H9 (cell line): ENCODE results near the gene EML5. TPM values are rescaled to one million over a fixed set of nuclear protein-coding genes. Genes with fewer than 3 reads are reported as not detected.

ENCODE experiments used
- DNase-seq: peaks from one replicate; pipeline ENCODE4 v3.0.0-alpha.2; 2017
- H2AFZ ChIP-seq: one replicate; pipeline ENCODE4 v1.6.1; 2013; ENCODE audit warnings: mild to moderate bottlenecking, low read length, control low read depth, moderate library complexity
- H2AK5ac ChIP-seq: 2 replicates; pipeline ENCODE4 v1.6.1; 2013; ENCODE audit warnings: low read length, control low read depth, mixed read lengths; ENCODE audit not compliant: insufficient read length
- H2BK120ac ChIP-seq: one replicate; pipeline ENCODE4 v1.6.1; 2013; ENCODE audit warnings: low read depth, mild to moderate bottlenecking, low read length, control low read depth, inconsistent platforms; ENCODE audit not compliant: poor library complexity, severe bottlenecking
- H2BK12ac ChIP-seq: 2 replicates; pipeline ENCODE4 v1.6.1; 2013; ENCODE audit warnings: low read length, control low read depth, mixed read lengths, low read depth; ENCODE audit not compliant: insufficient read length
- H2BK15ac ChIP-seq: 2 replicates; pipeline ENCODE4 v1.6.1; 2013; ENCODE audit warnings: low read depth, low read length, control low read depth
- H2BK20ac ChIP-seq: one replicate; pipeline ENCODE4 v1.6.1; 2013; ENCODE audit warnings: low read depth, mild to moderate bottlenecking, low read length, control low read depth, inconsistent platforms; ENCODE audit not compliant: poor library complexity, severe bottlenecking
- H2BK5ac ChIP-seq: 2 replicates; pipeline ENCODE4 v1.6.1; 2013; ENCODE audit warnings: low read length, control low read depth, mixed read lengths; ENCODE audit not compliant: insufficient read length
- H3K14ac ChIP-seq: 2 replicates; pipeline ENCODE4 v1.6.1; 2013; ENCODE audit warnings: low read length, control low read depth; ENCODE audit not compliant: insufficient read depth
- H3K18ac ChIP-seq: 2 replicates; pipeline ENCODE4 v1.6.1; 2013; ENCODE audit warnings: low read depth, mild to moderate bottlenecking, mixed read lengths, low read length, control low read depth; ENCODE audit not compliant: insufficient read length
- H3K23ac ChIP-seq: 2 replicates; pipeline ENCODE4 v1.6.1; 2013; ENCODE audit warnings: low read length, control low read depth, mixed read lengths, low read depth; ENCODE audit not compliant: insufficient read length
- H3K23me2 ChIP-seq: 2 replicates; pipeline ENCODE4 v1.6.1; 2013; ENCODE audit warnings: low read depth, mild to moderate bottlenecking, mixed read lengths, low read length, control low read depth; ENCODE audit not compliant: insufficient read length, poor library complexity, severe bottlenecking
- H3K27ac ChIP-seq: 2 replicates; pipeline ENCODE4 v1.5.1; 2013; ENCODE audit warnings: low read length, control low read depth, mixed read lengths, low read depth; ENCODE audit not compliant: insufficient read length
- H3K27me3 ChIP-seq: 2 replicates; pipeline ENCODE4 v1.6.1; 2013; ENCODE audit warnings: low read length, control low read depth, inconsistent platforms; ENCODE audit not compliant: insufficient read depth
- H3K4ac ChIP-seq: 2 replicates; pipeline ENCODE4 v1.6.1; 2013; ENCODE audit warnings: low read depth, mild to moderate bottlenecking, control low read depth, inconsistent platforms, low read length, moderate library complexity
- H3K4me1 ChIP-seq: 2 replicates; pipeline ENCODE4 v1.6.1; 2013; ENCODE audit warnings: low read length, control low read depth, inconsistent platforms; ENCODE audit not compliant: insufficient read depth
- H3K4me2 ChIP-seq: 2 replicates; pipeline ENCODE4 v1.6.1; 2013; ENCODE audit warnings: low read length, control low read depth, mixed read lengths; ENCODE audit not compliant: insufficient read length, insufficient read depth
- H3K56ac ChIP-seq: 2 replicates; pipeline ENCODE4 v1.6.1; 2013; ENCODE audit warnings: low read depth, mild to moderate bottlenecking, mixed read lengths, low read length, control low read depth; ENCODE audit not compliant: insufficient read length
- H3K79me1 ChIP-seq: 2 replicates; pipeline ENCODE4 v1.6.1; 2013; ENCODE audit warnings: low read depth, mild to moderate bottlenecking, moderate library complexity, low read length, control low read depth, inconsistent platforms; ENCODE audit not compliant: insufficient read depth, poor library complexity, severe bottlenecking
- H3K79me2 ChIP-seq: 2 replicates; pipeline ENCODE4 v1.6.1; 2013; ENCODE audit warnings: low read length, control low read depth, inconsistent platforms; ENCODE audit not compliant: insufficient read depth
- H3K9ac ChIP-seq: 2 replicates; pipeline ENCODE4 v1.6.1; 2013; ENCODE audit warnings: low read length, control low read depth, mixed read lengths; ENCODE audit not compliant: insufficient read length; ENCODE audit errors: extremely low read depth
- H3K9me3 ChIP-seq: one replicate; pipeline ENCODE4 v1.6.1; 2013; ENCODE audit warnings: low read depth, low read length, inconsistent platforms; ENCODE audit not compliant: control insufficient read depth
- H3T11ph ChIP-seq: one replicate; pipeline ENCODE4 v1.6.1; 2013; ENCODE audit warnings: mild to moderate bottlenecking, low read length, control low read depth, inconsistent platforms
- H4K20me1 ChIP-seq: one replicate; pipeline ENCODE4 v1.6.1; 2013; ENCODE audit not compliant: control insufficient read depth, insufficient read length, insufficient read depth
- H4K5ac ChIP-seq: 2 replicates; pipeline ENCODE4 v1.6.1; 2013; ENCODE audit warnings: low read depth, mild to moderate bottlenecking, mixed read lengths, low read length, control low read depth; ENCODE audit not compliant: insufficient read length
- H4K8ac ChIP-seq: replicated peaks from 2 replicates; pipeline ENCODE4 v1.6.1; 2013; ENCODE audit warnings: low read length, control low read depth, mixed read lengths, low read depth; ENCODE audit not compliant: insufficient read length
- H4K91ac ChIP-seq: 2 replicates; pipeline ENCODE4 v1.6.1; 2013; ENCODE audit warnings: low read depth, mild to moderate bottlenecking, moderate library complexity, mixed read lengths, low read length, control low read depth; ENCODE audit not compliant: insufficient read length
- H3K27ac Mint-ChIP-seq, 3 experiments: 2 replicates in 2 of 3; 3 replicates in 1 of 3; pipeline ENCODE4 v1.8.0; 2020 to 2021; ENCODE audit warnings: mixed read lengths in 3 of 3, mild to moderate bottlenecking in 1 of 3, moderate library complexity in 1 of 3
- H3K27me3 Mint-ChIP-seq: 2 replicates; pipeline ENCODE4 v1.8.0; 2021; ENCODE audit warnings: low read depth, mild to moderate bottlenecking, moderate library complexity, mixed read lengths
- H3K36me3 Mint-ChIP-seq, 3 experiments: 2 replicates in 2 of 3; 3 replicates in 1 of 3; pipeline ENCODE4 v1.8.0; 2020 to 2021; ENCODE audit warnings: low read depth in 3 of 3, mixed read lengths in 3 of 3; ENCODE audit not compliant: insufficient read depth in 1 of 3
- H3K4me1 Mint-ChIP-seq, 2 experiments: 2 replicates each; pipeline ENCODE4 v1.8.0; 2020; ENCODE audit warnings: mixed read lengths in 2 of 2
- H3K4me3 Mint-ChIP-seq, 2 experiments: 2 replicates in 1 of 2; 3 replicates in 1 of 2; pipeline ENCODE4 v1.8.0; 2020 to 2021; ENCODE audit warnings: mild to moderate bottlenecking in 2 of 2, mixed read lengths in 2 of 2, moderate library complexity in 1 of 2
- H3K9me3 Mint-ChIP-seq, 2 experiments: 2 replicates in 1 of 2; 3 replicates in 1 of 2; pipeline ENCODE4 v1.8.0; 2020; ENCODE audit warnings: mild to moderate bottlenecking in 2 of 2, mixed read lengths in 2 of 2, moderate library complexity in 1 of 2
- WGBS: extraction: QIAGEN DNeasy Blood & Tissue Kit; methylation state at CpG from one replicate; pipeline ENCODE4 v1.1.7; 2013; ENCODE audit warnings: missing lambda C conversion rate, low lambda C conversion rate, mixed read lengths; ENCODE audit not compliant: insufficient read length; ENCODE audit errors: extremely low coverage; 5-methylcytosine and 5-hydroxymethylcytosine counted together
- total RNA-seq: library from RNA; stranded (reverse); gene quantifications from 2 replicates; pipeline ENCODE4 v1.2.1, GENCODE V29; 2021
- TF ChIP-seq, protein P1 (sequence below): fragments of 200-600 bp; sonication (generic); conservative IDR thresholded peaks from 3 replicates; pipeline ENCODE4 v1.8.0; 2021; ENCODE audit warnings: antibody characterized with exemption, mild to moderate bottlenecking

EML5 gene
- total RNA-seq, 1 experiment from 2014 or later, result 0.81 TPM

- Histone ChIP-seq H2BK5ac (no peak overlapping the region), H3K14ac (no peak overlapping the region), H3K56ac (no peak overlapping the region), H3K4me2 (no peak overlapping the region), H2AFZ (no peak overlapping the region), H3K79me2 (no peaks in the 10 kb centered on the region), H3K27me3 (peaks cover 4% of the 10 kb centered on the region; the same call in 1 of the 2 replicates), H4K20me1 (no peaks in the 10 kb centered on the region), H3K23me2 (no peaks in the 10 kb centered on the region), H4K5ac (no peak overlapping the region), H3K4me1 (no peaks in the 10 kb centered on the region), H3K27ac (no peak overlapping the region), H3T11ph (no peak overlapping the region), H3K79me1 (no peaks in the 10 kb centered on the region), H2AK5ac (no peak overlapping the region), H2BK15ac (no peak overlapping the region), H3K23ac (no peak overlapping the region), H3K9me3 (no peaks in the 10 kb centered on the region), H3K4ac (no peak overlapping the region), H4K8ac (no peak overlapping the region), H4K91ac (no peak overlapping the region), H2BK20ac (no peak overlapping the region), H3K9ac (no peak overlapping the region), H2BK12ac (no peak overlapping the region), H3K18ac (no peak overlapping the region), H2BK120ac (no peak overlapping the region)
- TF ChIP-seq, protein P1, sequence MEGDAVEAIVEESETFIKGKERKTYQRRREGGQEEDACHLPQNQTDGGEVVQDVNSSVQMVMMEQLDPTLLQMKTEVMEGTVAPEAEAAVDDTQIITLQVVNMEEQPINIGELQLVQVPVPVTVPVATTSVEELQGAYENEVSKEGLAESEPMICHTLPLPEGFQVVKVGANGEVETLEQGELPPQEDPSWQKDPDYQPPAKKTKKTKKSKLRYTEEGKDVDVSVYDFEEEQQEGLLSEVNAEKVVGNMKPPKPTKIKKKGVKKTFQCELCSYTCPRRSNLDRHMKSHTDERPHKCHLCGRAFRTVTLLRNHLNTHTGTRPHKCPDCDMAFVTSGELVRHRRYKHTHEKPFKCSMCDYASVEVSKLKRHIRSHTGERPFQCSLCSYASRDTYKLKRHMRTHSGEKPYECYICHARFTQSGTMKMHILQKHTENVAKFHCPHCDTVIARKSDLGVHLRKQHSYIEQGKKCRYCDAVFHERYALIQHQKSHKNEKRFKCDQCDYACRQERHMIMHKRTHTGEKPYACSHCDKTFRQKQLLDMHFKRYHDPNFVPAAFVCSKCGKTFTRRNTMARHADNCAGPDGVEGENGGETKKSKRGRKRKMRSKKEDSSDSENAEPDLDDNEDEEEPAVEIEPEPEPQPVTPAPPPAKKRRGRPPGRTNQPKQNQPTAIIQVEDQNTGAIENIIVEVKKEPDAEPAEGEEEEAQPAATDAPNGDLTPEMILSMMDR, result no peak
- no CpG with 5 or more reads among the region's 1 CpG for WGBS
- Mint-ChIP-seq H3K27me3 (peaks cover 38% of the 10 kb centered on the region), H3K9me3 (peaks cover 27 to 28% of the 10 kb centered on the region in 2 experiments), H3K4me1 (peaks cover 6 to 9% of the 10 kb centered on the region in 2 experiments; a peak in 3 of 4 replicates), H3K36me3 (peaks cover 13 to 24% (median 22%) of the 10 kb centered on the region in 3 experiments; a peak in 6 of 7 replicates), H3K27ac (no peak overlapping the region), H3K4me3 (no peak overlapping the region)
- DNase-seq, result no peak
Measured at GRCh38 chr14:88785911-88786310, 6.8 kb downstream of the EML5 start.
